HEK293 (cell line): ENCODE results near the gene AFDN.

Experiments
- BCL6B ChIP-seq: fragments of 450-650 bp; formaldehyde crosslinking; IDR thresholded peaks from 2 replicates; pipeline ENCODE4 v1.5.1; 2017; ENCODE audit warnings: missing biosample characterization, missing genetic modification characterization
- FEZF1 ChIP-seq: fragments of 450-650 bp; formaldehyde crosslinking; IDR thresholded peaks from 2 replicates; pipeline ENCODE4 v1.5.1; 2016; ENCODE audit warnings: missing biosample characterization, missing genetic modification characterization
- GFI1B ChIP-seq: fragments of 450-650 bp; formaldehyde crosslinking; IDR thresholded peaks from 2 replicates; pipeline ENCODE4 v1.5.1; 2016; ENCODE audit warnings: missing biosample characterization, missing genetic modification characterization
- GLIS2 ChIP-seq: fragments of 450-650 bp; formaldehyde crosslinking; IDR thresholded peaks from 2 replicates; pipeline ENCODE4 v1.5.1; 2016; ENCODE audit warnings: missing biosample characterization, missing genetic modification characterization
- KLF7 ChIP-seq: fragments of 450-650 bp; formaldehyde crosslinking; IDR thresholded peaks from 2 replicates; pipeline ENCODE4 v1.5.1; 2016; ENCODE audit warnings: missing biosample characterization, missing genetic modification characterization, borderline replicate concordance
- MEIS1 ChIP-seq: sonication (generic); formaldehyde crosslinking; IDR thresholded peaks from 2 replicates; pipeline ENCODE4 v1.8.1; 2022; ENCODE audit warnings: missing genetic modification reagents, mild to moderate bottlenecking, borderline replicate concordance
- PRDM2 ChIP-seq: fragments of 450-650 bp; formaldehyde crosslinking; IDR thresholded peaks from 2 replicates; pipeline ENCODE4 v1.5.1; 2016; ENCODE audit warnings: missing biosample characterization, missing genetic modification characterization, borderline replicate concordance
- REST ChIP-seq: fragments of 450-650 bp; formaldehyde crosslinking; IDR thresholded peaks from 2 replicates; pipeline ENCODE4 v1.5.1; 2016; ENCODE audit warnings: missing biosample characterization, missing genetic modification characterization
- WT1 ChIP-seq: fragments of 450-650 bp; formaldehyde crosslinking; IDR thresholded peaks from 2 replicates; pipeline ENCODE4 v1.5.1; 2016; ENCODE audit warnings: missing biosample characterization, missing genetic modification characterization
- YY2 ChIP-seq: fragments of 450-650 bp; formaldehyde crosslinking; IDR thresholded peaks from 2 replicates; pipeline ENCODE4 v1.5.1; 2016; ENCODE audit warnings: missing biosample characterization, missing genetic modification characterization
- ZBTB21 ChIP-seq: fragments of 450-650 bp; formaldehyde crosslinking; IDR thresholded peaks from 2 replicates; pipeline ENCODE4 v1.5.1; 2017; ENCODE audit warnings: missing biosample characterization, missing genetic modification characterization
- ZBTB26 ChIP-seq: fragments of 450-650 bp; formaldehyde crosslinking; optimal IDR thresholded peaks from 2 replicates; pipeline ENCODE3; 2016; ENCODE audit warnings: missing biosample characterization, mild to moderate bottlenecking, missing genetic modification characterization
- ZBTB8A ChIP-seq: fragments of 450-650 bp; formaldehyde crosslinking; IDR thresholded peaks from 2 replicates; pipeline ENCODE4 v1.5.1; 2016; ENCODE audit warnings: missing biosample characterization, missing genetic modification characterization
- ZNF169 ChIP-seq: fragments of 450-650 bp; formaldehyde crosslinking; IDR thresholded peaks from 2 replicates; pipeline ENCODE4 v1.5.1; 2016; ENCODE audit warnings: missing biosample characterization, missing genetic modification characterization
- ZNF239 ChIP-seq: fragments of 450-650 bp; formaldehyde crosslinking; IDR thresholded peaks from 2 replicates; pipeline ENCODE4 v1.5.1; 2016; ENCODE audit warnings: missing biosample characterization, missing genetic modification characterization
- ZNF280D ChIP-seq: fragments of 450-650 bp; formaldehyde crosslinking; IDR thresholded peaks from 2 replicates; pipeline ENCODE4 v1.5.1; 2016; ENCODE audit warnings: missing biosample characterization, missing genetic modification characterization
- ZNF362 ChIP-seq: fragments of 450-650 bp; formaldehyde crosslinking; IDR thresholded peaks from 2 replicates; pipeline ENCODE4 v1.5.1; 2016; ENCODE audit warnings: missing biosample characterization, missing genetic modification characterization
- ZNF488 ChIP-seq: fragments of 450-650 bp; formaldehyde crosslinking; IDR thresholded peaks from 2 replicates; pipeline ENCODE4 v1.5.1; 2016; ENCODE audit warnings: missing biosample characterization, missing genetic modification characterization
- ZNF501 ChIP-seq: fragments of 450-650 bp; formaldehyde crosslinking; IDR thresholded peaks from 2 replicates; pipeline ENCODE4 v1.5.1; 2016; ENCODE audit warnings: missing biosample characterization, missing genetic modification characterization
- ZNF580 ChIP-seq: fragments of 450-650 bp; formaldehyde crosslinking; IDR thresholded peaks from 2 replicates; pipeline ENCODE4 v1.5.1; 2016; ENCODE audit warnings: missing biosample characterization, missing genetic modification characterization
- ZNF658 ChIP-seq: fragments of 450-650 bp; formaldehyde crosslinking; IDR thresholded peaks from 2 replicates; pipeline ENCODE4; 2016; ENCODE audit warnings: missing biosample characterization, missing genetic modification characterization
- ZNF785 ChIP-seq: fragments of 450-650 bp; formaldehyde crosslinking; IDR thresholded peaks from 2 replicates; pipeline ENCODE4 v1.5.1; 2016; ENCODE audit warnings: missing biosample characterization, missing genetic modification characterization

Gene AFDN

GRCh38 chr6:168007592-168008338 lies 181.1 kb downstream of the AFDN start (continued):
- TF ChIP-seq PRDM2 (tag by site-specific recombination) (no peak), ZNF658 (tag by site-specific recombination) (no peak), ZNF280D (tag by site-specific recombination) (no peak), ZNF239 (tag by site-specific recombination) (no peak), ZBTB26 (no peak), ZBTB8A (tag by site-specific recombination) (no peak), ZBTB21 (tag by site-specific recombination) (no peak), GFI1B (tag by site-specific recombination) (peak; percentile 83), WT1 (tag by site-specific recombination) (peak; percentile 85), ZNF362 (tag by site-specific recombination) (no peak), ZNF169 (tag by site-specific recombination) (no peak), ZNF501 (tag by site-specific recombination) (no peak), KLF7 (tag by site-specific recombination) (no peak), ZNF488 (tag by site-specific recombination) (no peak), MEIS1 (no peak), GLIS2 (no peak), ZNF580 (tag by site-specific recombination) (no peak), ZNF785 (no peak), REST (no peak), BCL6B (tag by site-specific recombination) (no peak), YY2 (no peak), FEZF1 (tag by site-specific recombination) (peak; percentile 70)
